Stimulated activated naive CD8-positive, alpha-beta T cell treated with anti-CD3 and anti-CD28 coated beads, Interleukin-15, Interleukin-2, amounts not matched to agents 100 ng/mL and 50 ng/mL, for 24 hours (primary cell): Measurements from ENCODE around the gene RNU6-9.
A peak's percentile ranks its signal among the peaks of the same experiment; 100 is the strongest.

Experiments used
- H3K27ac Mint-ChIP-seq: one replicate; pipeline ENCODE4 v1.8.0; 2021; ENCODE audit warnings: mild to moderate bottlenecking, mixed read lengths
- H3K27me3 Mint-ChIP-seq: one replicate; pipeline ENCODE4 v1.8.0; 2021; ENCODE audit warnings: mixed read lengths
- H3K36me3 Mint-ChIP-seq: one replicate; pipeline ENCODE4 v1.8.0; 2021; ENCODE audit warnings: low read depth, mixed read lengths
- H3K4me1 Mint-ChIP-seq: one replicate; pipeline ENCODE4 v1.8.0; 2021; ENCODE audit warnings: low read depth, mixed read lengths
- H3K4me3 Mint-ChIP-seq: one replicate; pipeline ENCODE4 v1.8.0; 2021; ENCODE audit warnings: mild to moderate bottlenecking, mixed read lengths
- H3K9me3 Mint-ChIP-seq: one replicate; pipeline ENCODE4 v1.8.0; 2021; ENCODE audit warnings: mixed read lengths

Gene RNU6-9

GRCh38 chr19:926589-927350 lies 33.5 kb downstream of the RNU6-9 start:
- Mint-ChIP-seq H3K9me3 (no peaks in the 10 kb centered on the region), H3K36me3 (no peaks in the 10 kb centered on the region), H3K27me3 (no peaks in the 10 kb centered on the region), H3K4me3 (peak overlapping the region; percentile 69), H3K4me1 (peaks cover 2% of the 10 kb centered on the region), H3K27ac (no peak overlapping the region)

GRCh38 chr19:927351-927779 lies 34.1 kb downstream of the RNU6-9 start:
- no peaks in the 10 kb centered on the region for H3K9me3 Mint-ChIP-seq
- no peaks in the 10 kb centered on the region for H3K27me3 Mint-ChIP-seq
- no peak overlapping the region for H3K4me3 Mint-ChIP-seq
- H3K4me1 Mint-ChIP-seq = peaks cover 4% of the 10 kb centered on the region
- no peak overlapping the region for H3K27ac Mint-ChIP-seq
- H3K36me3 Mint-ChIP-seq = no peaks in the 10 kb centered on the region

- peaks cover 7% of the 10 kb centered on the region for H3K4me1 Mint-ChIP-seq
- H3K36me3 Mint-ChIP-seq = no peaks in the 10 kb centered on the region
- no peak overlapping the region for H3K27ac Mint-ChIP-seq
- no peaks in the 10 kb centered on the region for H3K27me3 Mint-ChIP-seq
- no peaks in the 10 kb centered on the region for H3K9me3 Mint-ChIP-seq
- no peak overlapping the region for H3K4me3 Mint-ChIP-seq
These were observed 34.6 kb downstream of the RNU6-9 start for GRCh38 chr19:927780-928401.

GRCh38 chr19:928471-929202 lies 35.4 kb downstream of the RNU6-9 start:
- Mint-ChIP-seq H3K9me3 (no peaks in the 10 kb centered on the region), H3K36me3 (no peaks in the 10 kb centered on the region), H3K4me3 (no peak overlapping the region)

GRCh38 chr19:929203-929890 lies 36.1 kb downstream of the RNU6-9 start:
- H3K27ac Mint-ChIP-seq = no peak overlapping the region
- no peaks in the 10 kb centered on the region for H3K9me3 Mint-ChIP-seq
- no peak overlapping the region for H3K4me3 Mint-ChIP-seq
- no peaks in the 10 kb centered on the region for H3K36me3 Mint-ChIP-seq
- H3K4me1 Mint-ChIP-seq = peaks cover 10% of the 10 kb centered on the region
- H3K27me3 Mint-ChIP-seq = no peaks in the 10 kb centered on the region

More at GRCh38 chr19:928471-929202, 35.4 kb downstream of the RNU6-9 start:
- peaks cover 10% of the 10 kb centered on the region for H3K4me1 Mint-ChIP-seq
- H3K27me3 Mint-ChIP-seq = no peaks in the 10 kb centered on the region
- H3K27ac Mint-ChIP-seq = no peak overlapping the region

- H3K27ac Mint-ChIP-seq = no peak overlapping the region
- no peak overlapping the region for H3K4me3 Mint-ChIP-seq
- H3K9me3 Mint-ChIP-seq = no peaks in the 10 kb centered on the region
- no peaks in the 10 kb centered on the region for H3K36me3 Mint-ChIP-seq
- peaks cover 10% of the 10 kb centered on the region for H3K4me1 Mint-ChIP-seq
- H3K27me3 Mint-ChIP-seq = no peaks in the 10 kb centered on the region
These were observed 36.6 kb downstream of the RNU6-9 start for GRCh38 chr19:929891-930258.

GRCh38 chr19:931860-932647 lies 38.8 kb downstream of the RNU6-9 start:
- no peak overlapping the region for H3K27ac Mint-ChIP-seq
- no peak overlapping the region for H3K4me3 Mint-ChIP-seq
- H3K4me1 Mint-ChIP-seq = peaks cover 12% of the 10 kb centered on the region
- H3K9me3 Mint-ChIP-seq = no peaks in the 10 kb centered on the region
- no peaks in the 10 kb centered on the region for H3K27me3 Mint-ChIP-seq
- no peaks in the 10 kb centered on the region for H3K36me3 Mint-ChIP-seq

- no peaks in the 10 kb centered on the region for H3K27me3 Mint-ChIP-seq
- H3K4me3 Mint-ChIP-seq = peak overlapping the region; percentile 25
- H3K4me1 Mint-ChIP-seq = peaks cover 20% of the 10 kb centered on the region
- no peak overlapping the region for H3K27ac Mint-ChIP-seq
- H3K36me3 Mint-ChIP-seq = peaks cover 4% of the 10 kb centered on the region
- H3K9me3 Mint-ChIP-seq = no peaks in the 10 kb centered on the region
These were observed 39.6 kb downstream of the RNU6-9 start for GRCh38 chr19:932648-933552.

- H3K27me3 Mint-ChIP-seq = no peaks in the 10 kb centered on the region
- peaks cover 25% of the 10 kb centered on the region for H3K4me1 Mint-ChIP-seq
- peaks cover 4% of the 10 kb centered on the region for H3K36me3 Mint-ChIP-seq
- H3K4me3 Mint-ChIP-seq = no peak overlapping the region
- no peaks in the 10 kb centered on the region for H3K9me3 Mint-ChIP-seq
- no peak overlapping the region for H3K27ac Mint-ChIP-seq
These were observed 40.2 kb downstream of the RNU6-9 start for GRCh38 chr19:933553-933882.

- Mint-ChIP-seq H3K4me3 (no peak overlapping the region), H3K27me3 (no peaks in the 10 kb centered on the region), H3K4me1 (peaks cover 27% of the 10 kb centered on the region), H3K9me3 (no peaks in the 10 kb centered on the region), H3K27ac (no peak overlapping the region), H3K36me3 (peaks cover 4% of the 10 kb centered on the region)
These were observed 41.0 kb downstream of the RNU6-9 start for GRCh38 chr19:934197-934840.

GRCh38 chr19:934865-935479 lies 41.7 kb downstream of the RNU6-9 start:
- Mint-ChIP-seq H3K9me3 (no peaks in the 10 kb centered on the region), H3K4me3 (no peak overlapping the region), H3K27me3 (no peaks in the 10 kb centered on the region), H3K36me3 (peaks cover 4% of the 10 kb centered on the region), H3K27ac (no peak overlapping the region), H3K4me1 (peaks cover 31% of the 10 kb centered on the region)

- Mint-ChIP-seq H3K27ac (no peak overlapping the region), H3K36me3 (peaks cover 4% of the 10 kb centered on the region), H3K27me3 (no peaks in the 10 kb centered on the region), H3K9me3 (no peaks in the 10 kb centered on the region), H3K4me1 (peaks cover 38% of the 10 kb centered on the region), H3K4me3 (no peak overlapping the region)
These were observed 42.9 kb downstream of the RNU6-9 start for GRCh38 chr19:936175-936546.

- Mint-ChIP-seq H3K27me3 (peaks cover 5% of the 10 kb centered on the region), H3K9me3 (no peaks in the 10 kb centered on the region), H3K36me3 (peaks cover 4% of the 10 kb centered on the region), H3K4me1 (peaks cover 41% of the 10 kb centered on the region), H3K4me3 (peak overlapping the region; percentile 37), H3K27ac (peak overlapping the region; percentile 76)
These were observed 44.0 kb downstream of the RNU6-9 start for GRCh38 chr19:937259-937694.
